SK-N-SH treated with all-trans-retinoic acid at 6 μM for 48 hours (cell line): Measurements from ENCODE around the gene COL12A1.

Experiments used
- ATAC-seq: fragments of 200-7000 bp; cut with Tn5 transposase; 3 replicates; pipeline ENCODE4 v1.9.1; 2020; ENCODE audit warnings: mild to moderate bottlenecking, moderate library complexity
- ARNTL ChIP-seq: fragments of 450-650 bp; formaldehyde crosslinking; IDR thresholded peaks from 2 replicates; pipeline ENCODE4 v1.5.0; 2020; ENCODE audit warnings: low read depth, mild to moderate bottlenecking, moderate library complexity, borderline replicate concordance
- BACH2 ChIP-seq: fragments of 250-450 bp; sonication (Bioruptor Pico); IDR thresholded peaks from 2 replicates; pipeline ENCODE4 v1.9.0; 2021; ENCODE audit warnings: mild to moderate bottlenecking, borderline replicate concordance
- CSDC2 ChIP-seq: fragments of 250-450 bp; sonication (Bioruptor Pico); IDR thresholded peaks from 2 replicates; pipeline ENCODE4 v1.5.0; 2020; ENCODE audit warnings: mild to moderate bottlenecking, moderate library complexity
- ESRRG ChIP-seq: fragments of 250-450 bp; sonication (Bioruptor Pico); IDR thresholded peaks from 2 replicates; pipeline ENCODE4 v1.6.1; 2021; ENCODE audit warnings: mild to moderate bottlenecking
- GLIS3 ChIP-seq: fragments of 250-450 bp; sonication (Bioruptor Pico); IDR thresholded peaks from 2 replicates; pipeline ENCODE4 v1.5.0; 2020; ENCODE audit warnings: mild to moderate bottlenecking, moderate library complexity
- ISL1 ChIP-seq: fragments of 250-450 bp; sonication (Bioruptor Pico); IDR thresholded peaks from 2 replicates; pipeline ENCODE4 v2.1.2; 2022; ENCODE audit warnings: mild to moderate bottlenecking, moderate library complexity
- OSR1 ChIP-seq: fragments of 250-450 bp; sonication (Bioruptor Pico); IDR thresholded peaks from 2 replicates; pipeline ENCODE4 v1.8.0; 2022; ENCODE audit warnings: moderate library complexity, mild to moderate bottlenecking, inconsistent platforms
- PPARA ChIP-seq: fragments of 250-450 bp; sonication (Bioruptor Pico); IDR thresholded peaks from 2 replicates; pipeline ENCODE4 v1.5.0; 2020; ENCODE audit warnings: mild to moderate bottlenecking, borderline replicate concordance
- RARB ChIP-seq: fragments of 250-450 bp; sonication (Bioruptor Pico); IDR thresholded peaks from 2 replicates; pipeline ENCODE4 v1.8.0; 2021; ENCODE audit warnings: mild to moderate bottlenecking, moderate library complexity
- SNAI2 ChIP-seq: fragments of 250-450 bp; sonication (Bioruptor Pico); IDR thresholded peaks from 2 replicates; pipeline ENCODE4 v1.5.0; 2020; ENCODE audit warnings: mild to moderate bottlenecking, moderate library complexity
- TCF4 ChIP-seq: fragments of 250-450 bp; sonication (Bioruptor Pico); IDR thresholded peaks from 2 replicates; pipeline ENCODE4 v1.8.0; 2021; ENCODE audit warnings: mild to moderate bottlenecking, moderate library complexity, borderline replicate concordance
- TOX ChIP-seq: fragments of 250-450 bp; sonication (Bioruptor Pico); IDR thresholded peaks from 2 replicates; pipeline ENCODE4 v1.8.0; 2021; ENCODE audit warnings: mild to moderate bottlenecking, moderate library complexity, borderline replicate concordance
- ZC3H10 ChIP-seq: fragments of 250-450 bp; sonication (Bioruptor Pico); IDR thresholded peaks from 2 replicates; pipeline ENCODE4 v1.5.1; 2021; ENCODE audit warnings: mild to moderate bottlenecking, moderate library complexity
- ZNF565 ChIP-seq: fragments of 450-650 bp; formaldehyde crosslinking; conservative IDR thresholded peaks from 2 replicates; pipeline ENCODE4 v1.5.0; 2020; ENCODE audit warnings: low read depth, mild to moderate bottlenecking, moderate library complexity
- ZNF70 ChIP-seq: fragments of 450-650 bp; formaldehyde crosslinking; IDR thresholded peaks from 2 replicates; pipeline ENCODE4 v1.5.0; 2020; ENCODE audit warnings: mild to moderate bottlenecking, moderate library complexity
- ZNF8 ChIP-seq: fragments of 450-650 bp; formaldehyde crosslinking; IDR thresholded peaks from 2 replicates; pipeline ENCODE4 v1.5.0; 2020; ENCODE audit warnings: mild to moderate bottlenecking, moderate library complexity
- TF ChIP-seq, protein P1 (sequence below): fragments of 250-450 bp; sonication (Bioruptor Pico); IDR thresholded peaks from 2 replicates; pipeline ENCODE4 v1.8.0; 2021; ENCODE audit warnings: low read depth, mild to moderate bottlenecking, moderate library complexity, borderline replicate concordance
- TF ChIP-seq, protein P2 (sequence below): fragments of 250-450 bp; sonication (Bioruptor Pico); IDR thresholded peaks from 2 replicates; pipeline ENCODE4 v1.5.1; 2021; ENCODE audit warnings: mild to moderate bottlenecking, moderate library complexity
- TF ChIP-seq, protein P3 (sequence below): fragments of 250-450 bp; sonication (Bioruptor Pico); IDR thresholded peaks from 2 replicates; pipeline ENCODE4 v1.5.0; 2020; ENCODE audit warnings: mild to moderate bottlenecking, moderate library complexity
- TF ChIP-seq, protein P4 (sequence below): fragments of 250-450 bp; sonication (Bioruptor Pico); IDR thresholded peaks from 2 replicates; pipeline ENCODE4 v1.8.0; 2020; ENCODE audit warnings: mild to moderate bottlenecking, moderate library complexity, borderline replicate concordance
- TF ChIP-seq, protein P5 (sequence below): fragments of 250-450 bp; sonication (Bioruptor Pico); IDR thresholded peaks from 2 replicates; pipeline ENCODE4 v1.5.1; 2020; ENCODE audit warnings: low read depth, mild to moderate bottlenecking, moderate library complexity

The COL12A1 gene

DNA sequence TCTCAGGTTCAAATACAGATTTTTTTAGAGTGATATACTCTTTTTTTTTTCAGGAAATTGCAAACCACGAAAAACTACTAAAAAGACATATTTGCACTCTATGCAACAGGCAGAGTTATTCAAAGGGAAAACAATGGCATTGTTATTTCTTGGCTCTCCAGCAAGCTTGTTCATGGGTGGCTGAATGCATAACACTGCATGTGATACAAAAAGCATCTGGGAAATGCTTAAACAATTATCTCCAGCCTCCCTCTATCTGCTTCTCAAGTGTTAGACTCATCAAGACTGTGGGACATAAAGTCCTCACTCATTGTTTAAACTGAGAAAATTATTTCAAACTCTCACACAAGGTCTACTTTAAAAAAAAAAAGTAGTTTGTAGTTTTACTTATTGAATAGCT, 7.3 kb upstream of the COL12A1 start:
- TF ChIP-seq ARNTL (CRISPR knock-in tag) = no peak
- no peak for TF ChIP-seq GLIS3 (CRISPR knock-in tag)
- TF ChIP-seq OSR1 (CRISPR knock-in tag) = no peak
- no peak for TF ChIP-seq TOX (CRISPR knock-in tag)
- no peak for TF ChIP-seq CSDC2 (CRISPR knock-in tag)
- TF ChIP-seq TCF4 (CRISPR knock-in tag) = no peak
- TF ChIP-seq ISL1 (CRISPR knock-in tag) = no peak
- TF ChIP-seq ZNF70 (CRISPR knock-in tag) = no peak
- TF ChIP-seq ZNF8 (CRISPR knock-in tag) = no peak
- TF ChIP-seq RARB (CRISPR knock-in tag) = no peak
- no peak for TF ChIP-seq SNAI2
- TF ChIP-seq, protein P1, sequence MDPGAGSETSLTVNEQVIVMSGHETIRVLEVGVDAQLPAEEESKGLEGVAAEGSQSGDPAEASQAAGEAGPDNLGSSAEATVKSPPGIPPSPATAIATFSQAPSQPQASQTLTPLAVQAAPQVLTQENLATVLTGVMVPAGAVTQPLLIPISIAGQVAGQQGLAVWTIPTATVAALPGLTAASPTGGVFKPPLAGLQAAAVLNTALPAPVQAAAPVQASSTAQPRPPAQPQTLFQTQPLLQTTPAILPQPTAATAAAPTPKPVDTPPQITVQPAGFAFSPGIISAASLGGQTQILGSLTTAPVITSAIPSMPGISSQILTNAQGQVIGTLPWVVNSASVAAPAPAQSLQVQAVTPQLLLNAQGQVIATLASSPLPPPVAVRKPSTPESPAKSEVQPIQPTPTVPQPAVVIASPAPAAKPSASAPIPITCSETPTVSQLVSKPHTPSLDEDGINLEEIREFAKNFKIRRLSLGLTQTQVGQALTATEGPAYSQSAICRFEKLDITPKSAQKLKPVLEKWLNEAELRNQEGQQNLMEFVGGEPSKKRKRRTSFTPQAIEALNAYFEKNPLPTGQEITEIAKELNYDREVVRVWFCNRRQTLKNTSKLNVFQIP (CRISPR knock-in tag) = no peak
- TF ChIP-seq, protein P2, sequence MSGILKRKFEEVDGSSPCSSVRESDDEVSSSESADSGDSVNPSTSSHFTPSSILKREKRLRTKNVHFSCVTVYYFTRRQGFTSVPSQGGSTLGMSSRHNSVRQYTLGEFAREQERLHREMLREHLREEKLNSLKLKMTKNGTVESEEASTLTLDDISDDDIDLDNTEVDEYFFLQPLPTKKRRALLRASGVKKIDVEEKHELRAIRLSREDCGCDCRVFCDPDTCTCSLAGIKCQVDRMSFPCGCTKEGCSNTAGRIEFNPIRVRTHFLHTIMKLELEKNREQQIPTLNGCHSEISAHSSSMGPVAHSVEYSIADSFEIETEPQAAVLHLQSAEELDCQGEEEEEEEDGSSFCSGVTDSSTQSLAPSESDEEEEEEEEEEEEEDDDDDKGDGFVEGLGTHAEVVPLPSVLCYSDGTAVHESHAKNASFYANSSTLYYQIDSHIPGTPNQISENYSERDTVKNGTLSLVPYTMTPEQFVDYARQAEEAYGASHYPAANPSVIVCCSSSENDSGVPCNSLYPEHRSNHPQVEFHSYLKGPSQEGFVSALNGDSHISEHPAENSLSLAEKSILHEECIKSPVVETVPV (CRISPR knock-in tag) = no peak
- no peak for TF ChIP-seq ZC3H10
- ATAC-seq = no peak

DNA sequence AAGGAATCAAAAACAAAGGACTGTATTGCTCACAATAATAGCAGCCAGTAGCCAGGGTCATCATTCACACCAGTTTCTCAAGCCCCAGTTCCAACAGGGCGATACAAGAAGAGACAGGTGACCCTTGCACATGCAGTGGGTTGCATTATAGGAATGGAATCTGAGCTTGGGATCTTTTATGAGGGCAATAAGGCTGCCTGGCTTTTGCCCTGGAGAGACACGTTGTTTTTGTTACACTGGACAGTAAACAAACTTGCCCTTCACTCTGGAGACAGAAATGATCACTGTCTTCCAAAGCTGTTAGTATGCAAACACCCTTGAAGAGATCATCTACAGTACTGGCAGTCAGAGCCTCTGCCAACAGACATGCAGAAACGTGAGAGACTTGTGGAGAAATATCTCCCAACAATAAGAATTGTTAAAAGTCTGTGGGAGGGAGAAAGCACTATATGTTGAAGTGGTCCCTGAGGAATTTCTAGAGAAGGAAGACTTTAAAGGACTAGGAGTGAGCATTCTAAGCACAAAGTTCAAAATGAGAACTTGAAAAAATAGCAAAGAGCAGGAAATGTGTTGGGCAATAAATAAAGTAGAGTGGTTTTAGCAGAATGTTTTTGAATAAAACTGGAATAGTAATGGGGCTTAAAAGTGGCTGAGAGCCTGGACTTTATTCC, 6.2 kb upstream of the COL12A1 start:
- no peak for TF ChIP-seq OSR1 (CRISPR knock-in tag)
- TF ChIP-seq, protein P3, sequence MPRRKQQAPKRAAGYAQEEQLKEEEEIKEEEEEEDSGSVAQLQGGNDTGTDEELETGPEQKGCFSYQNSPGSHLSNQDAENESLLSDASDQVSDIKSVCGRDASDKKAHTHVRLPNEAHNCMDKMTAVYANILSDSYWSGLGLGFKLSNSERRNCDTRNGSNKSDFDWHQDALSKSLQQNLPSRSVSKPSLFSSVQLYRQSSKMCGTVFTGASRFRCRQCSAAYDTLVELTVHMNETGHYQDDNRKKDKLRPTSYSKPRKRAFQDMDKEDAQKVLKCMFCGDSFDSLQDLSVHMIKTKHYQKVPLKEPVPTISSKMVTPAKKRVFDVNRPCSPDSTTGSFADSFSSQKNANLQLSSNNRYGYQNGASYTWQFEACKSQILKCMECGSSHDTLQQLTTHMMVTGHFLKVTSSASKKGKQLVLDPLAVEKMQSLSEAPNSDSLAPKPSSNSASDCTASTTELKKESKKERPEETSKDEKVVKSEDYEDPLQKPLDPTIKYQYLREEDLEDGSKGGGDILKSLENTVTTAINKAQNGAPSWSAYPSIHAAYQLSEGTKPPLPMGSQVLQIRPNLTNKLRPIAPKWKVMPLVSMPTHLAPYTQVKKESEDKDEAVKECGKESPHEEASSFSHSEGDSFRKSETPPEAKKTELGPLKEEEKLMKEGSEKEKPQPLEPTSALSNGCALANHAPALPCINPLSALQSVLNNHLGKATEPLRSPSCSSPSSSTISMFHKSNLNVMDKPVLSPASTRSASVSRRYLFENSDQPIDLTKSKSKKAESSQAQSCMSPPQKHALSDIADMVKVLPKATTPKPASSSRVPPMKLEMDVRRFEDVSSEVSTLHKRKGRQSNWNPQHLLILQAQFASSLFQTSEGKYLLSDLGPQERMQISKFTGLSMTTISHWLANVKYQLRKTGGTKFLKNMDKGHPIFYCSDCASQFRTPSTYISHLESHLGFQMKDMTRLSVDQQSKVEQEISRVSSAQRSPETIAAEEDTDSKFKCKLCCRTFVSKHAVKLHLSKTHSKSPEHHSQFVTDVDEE (CRISPR knock-in tag) = no peak
- no peak for TF ChIP-seq CSDC2 (CRISPR knock-in tag)
- TF ChIP-seq, protein P4, sequence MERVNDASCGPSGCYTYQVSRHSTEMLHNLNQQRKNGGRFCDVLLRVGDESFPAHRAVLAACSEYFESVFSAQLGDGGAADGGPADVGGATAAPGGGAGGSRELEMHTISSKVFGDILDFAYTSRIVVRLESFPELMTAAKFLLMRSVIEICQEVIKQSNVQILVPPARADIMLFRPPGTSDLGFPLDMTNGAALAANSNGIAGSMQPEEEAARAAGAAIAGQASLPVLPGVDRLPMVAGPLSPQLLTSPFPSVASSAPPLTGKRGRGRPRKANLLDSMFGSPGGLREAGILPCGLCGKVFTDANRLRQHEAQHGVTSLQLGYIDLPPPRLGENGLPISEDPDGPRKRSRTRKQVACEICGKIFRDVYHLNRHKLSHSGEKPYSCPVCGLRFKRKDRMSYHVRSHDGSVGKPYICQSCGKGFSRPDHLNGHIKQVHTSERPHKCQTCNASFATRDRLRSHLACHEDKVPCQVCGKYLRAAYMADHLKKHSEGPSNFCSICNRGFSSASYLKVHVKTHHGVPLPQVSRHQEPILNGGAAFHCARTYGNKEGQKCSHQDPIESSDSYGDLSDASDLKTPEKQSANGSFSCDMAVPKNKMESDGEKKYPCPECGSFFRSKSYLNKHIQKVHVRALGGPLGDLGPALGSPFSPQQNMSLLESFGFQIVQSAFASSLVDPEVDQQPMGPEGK (CRISPR knock-in tag) = no peak
- no peak for TF ChIP-seq ESRRG (CRISPR knock-in tag)
- no peak for TF ChIP-seq ISL1 (CRISPR knock-in tag)
- TF ChIP-seq ZNF70 (CRISPR knock-in tag) = no peak
- TF ChIP-seq, protein P5, sequence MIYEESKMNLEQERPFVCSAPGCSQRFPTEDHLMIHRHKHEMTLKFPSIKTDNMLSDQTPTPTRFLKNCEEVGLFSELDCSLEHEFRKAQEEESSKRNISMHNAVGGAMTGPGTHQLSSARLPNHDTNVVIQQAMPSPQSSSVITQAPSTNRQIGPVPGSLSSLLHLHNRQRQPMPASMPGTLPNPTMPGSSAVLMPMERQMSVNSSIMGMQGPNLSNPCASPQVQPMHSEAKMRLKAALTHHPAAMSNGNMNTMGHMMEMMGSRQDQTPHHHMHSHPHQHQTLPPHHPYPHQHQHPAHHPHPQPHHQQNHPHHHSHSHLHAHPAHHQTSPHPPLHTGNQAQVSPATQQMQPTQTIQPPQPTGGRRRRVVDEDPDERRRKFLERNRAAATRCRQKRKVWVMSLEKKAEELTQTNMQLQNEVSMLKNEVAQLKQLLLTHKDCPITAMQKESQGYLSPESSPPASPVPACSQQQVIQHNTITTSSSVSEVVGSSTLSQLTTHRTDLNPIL (CRISPR knock-in tag) = no peak
- no peak for TF ChIP-seq ZNF8 (CRISPR knock-in tag)
- TF ChIP-seq RARB (CRISPR knock-in tag) = no peak
- TF ChIP-seq BACH2 (CRISPR knock-in tag) = no peak
- TF ChIP-seq ZNF565 (CRISPR knock-in tag) = no peak
- TF ChIP-seq TCF4 (CRISPR knock-in tag) = no peak
- no peak for TF ChIP-seq PPARA (CRISPR knock-in tag)
- TF ChIP-seq ZC3H10 = no peak
- no peak for TF ChIP-seq SNAI2
- no peak for TF ChIP-seq ARNTL (CRISPR knock-in tag)
- TF ChIP-seq, protein P2 (CRISPR knock-in tag) = no peak
- TF ChIP-seq, all 23 proteins: peak for 0

More for the DNA sequence above, 6.2 kb upstream of the COL12A1 start:
- ATAC-seq = no peak
